Testis (tissue), 2 donors: ENCODE data around the gene TTC21B.

Source experiments
- POLR2A ChIP-seq: fragments of 450-650 bp; IDR thresholded peaks from one replicate; pipeline ENCODE4 v1.6.1; 2017; ENCODE audit warnings: antibody characterized with exemption, mild to moderate bottlenecking, moderate library complexity
- TF ChIP-seq, protein P1 (sequence below), 3 experiments: fragments of 450-650 bp in 2 of 3; fragments of 200-600 bp in 1 of 3; sonication (generic) in 1 of 3; IDR thresholded peaks; one replicate each; pipeline ENCODE4 v1.5.1; 2016 to 2019; ENCODE audit warnings: antibody characterized with exemption in 3 of 3, mild to moderate bottlenecking in 2 of 3, moderate library complexity in 1 of 3

DNA sequence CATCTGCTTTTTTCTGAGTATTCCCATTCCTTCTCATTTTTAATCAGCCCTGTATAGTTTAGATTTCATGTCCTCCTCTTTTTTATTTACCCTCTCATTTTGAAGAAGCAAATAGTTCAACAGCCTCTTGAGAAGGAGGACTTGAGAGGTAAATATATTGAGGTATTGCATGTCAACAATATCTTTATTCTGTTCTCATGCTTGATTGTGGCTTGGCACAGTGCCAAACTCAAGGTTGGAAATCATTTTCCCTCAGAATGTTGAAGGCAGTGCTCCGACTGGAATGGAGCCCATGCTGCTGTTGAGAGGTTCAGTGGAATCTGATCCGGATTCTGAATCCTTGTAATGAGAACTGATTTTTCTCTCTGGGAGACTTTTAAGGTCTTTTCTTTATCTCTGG, 128.5 kb downstream of the TTC21B start:
- TF ChIP-seq, protein P1, sequence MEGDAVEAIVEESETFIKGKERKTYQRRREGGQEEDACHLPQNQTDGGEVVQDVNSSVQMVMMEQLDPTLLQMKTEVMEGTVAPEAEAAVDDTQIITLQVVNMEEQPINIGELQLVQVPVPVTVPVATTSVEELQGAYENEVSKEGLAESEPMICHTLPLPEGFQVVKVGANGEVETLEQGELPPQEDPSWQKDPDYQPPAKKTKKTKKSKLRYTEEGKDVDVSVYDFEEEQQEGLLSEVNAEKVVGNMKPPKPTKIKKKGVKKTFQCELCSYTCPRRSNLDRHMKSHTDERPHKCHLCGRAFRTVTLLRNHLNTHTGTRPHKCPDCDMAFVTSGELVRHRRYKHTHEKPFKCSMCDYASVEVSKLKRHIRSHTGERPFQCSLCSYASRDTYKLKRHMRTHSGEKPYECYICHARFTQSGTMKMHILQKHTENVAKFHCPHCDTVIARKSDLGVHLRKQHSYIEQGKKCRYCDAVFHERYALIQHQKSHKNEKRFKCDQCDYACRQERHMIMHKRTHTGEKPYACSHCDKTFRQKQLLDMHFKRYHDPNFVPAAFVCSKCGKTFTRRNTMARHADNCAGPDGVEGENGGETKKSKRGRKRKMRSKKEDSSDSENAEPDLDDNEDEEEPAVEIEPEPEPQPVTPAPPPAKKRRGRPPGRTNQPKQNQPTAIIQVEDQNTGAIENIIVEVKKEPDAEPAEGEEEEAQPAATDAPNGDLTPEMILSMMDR (IDR thresholded peaks at IDR 0.05) = no peak
- TF ChIP-seq POLR2A = no peak
